Uterus (tissue), 4 donors: ENCODE measurements around the gene CHD3. TPM values are rescaled to one million over a fixed set of nuclear protein-coding genes. Genes with fewer than 3 reads are reported as not detected.

ENCODE experiments used
- DNase-seq, 2 donors: peaks; one replicate each; pipeline ENCODE4 v3.0.0-alpha.2; 2019 to 2020
- H3K27ac ChIP-seq, 2 donors: fragments of 200-600 bp; sonication (generic); 1 replicate in 1 of 2; 2 replicates in 1 of 2; pipeline ENCODE4 v1.5.1; 2016 to 2018
- H3K27me3 ChIP-seq, 2 donors: fragments of 200-600 bp; sonication (generic); one replicate each; pipeline ENCODE4 v1.5.1; 2018 to 2019; ENCODE audit warnings: control low read depth in 1 of 2
- H3K36me3 ChIP-seq, 2 donors: fragments of 200-600 bp; sonication (generic); one replicate each; pipeline ENCODE4 v1.5.1; 2019; ENCODE audit warnings: control low read depth in 1 of 2
- H3K4me1 ChIP-seq, 2 donors: fragments of 200-600 bp; sonication (generic); one replicate each; pipeline ENCODE4 v1.5.1; 2018 to 2019; ENCODE audit warnings: control low read depth in 1 of 2
- H3K4me3 ChIP-seq, 2 donors: fragments of 200-600 bp; sonication (generic); 1 replicate in 1 of 2; 2 replicates in 1 of 2; pipeline ENCODE4 v1.5.1; 2018 to 2019; ENCODE audit warnings: mild to moderate bottlenecking in 1 of 2
- H3K9me3 ChIP-seq, 2 donors: fragments of 200-600 bp; sonication (generic); one replicate each; pipeline ENCODE4 v1.5.1; 2019; ENCODE audit warnings: control low read depth in 1 of 2
- POLR2A ChIP-seq, 2 donors: fragments of 450-650 bp; IDR thresholded peaks; one replicate each; pipeline ENCODE4 v1.6.1; 2016; ENCODE audit warnings: antibody characterized with exemption in 2 of 2, mild to moderate bottlenecking in 1 of 2, moderate library complexity in 1 of 2
- intact Hi-C: fragments of 100-400 bp; cut with DNase I; formaldehyde crosslinking; loops from one replicate; pipeline ENCODE4 v1.15.1; 2023; ENCODE audit warnings: low total_unique reads
- total RNA-seq, 4 donors: library from RNA; depleted of rRNA in 3 of 4; stranded (reverse); fragments of >200 nt in 3 of 4; gene quantifications; one replicate each; pipeline versions ENCODE4 v1.1.0 to v1.2.4, GENCODE V29; 2014 to 2023
- TF ChIP-seq, protein P1 (sequence below), 4 experiments: fragments of 200-600 bp in 2 of 4; fragments of 450-650 bp in 2 of 4; sonication (generic) in 2 of 4; IDR thresholded peaks; one replicate each; pipeline ENCODE4 v1.5.1; 2016 to 2019; ENCODE audit warnings: antibody characterized with exemption in 4 of 4, mild to moderate bottlenecking in 2 of 4, moderate library complexity in 1 of 4
- donor health status: DM: yes; HTN: yes; CAD: no.

CHD3 gene
- total RNA-seq, 4 donors from 2014 or later = 81.0 to 165 (median 133) TPM

DNA sequence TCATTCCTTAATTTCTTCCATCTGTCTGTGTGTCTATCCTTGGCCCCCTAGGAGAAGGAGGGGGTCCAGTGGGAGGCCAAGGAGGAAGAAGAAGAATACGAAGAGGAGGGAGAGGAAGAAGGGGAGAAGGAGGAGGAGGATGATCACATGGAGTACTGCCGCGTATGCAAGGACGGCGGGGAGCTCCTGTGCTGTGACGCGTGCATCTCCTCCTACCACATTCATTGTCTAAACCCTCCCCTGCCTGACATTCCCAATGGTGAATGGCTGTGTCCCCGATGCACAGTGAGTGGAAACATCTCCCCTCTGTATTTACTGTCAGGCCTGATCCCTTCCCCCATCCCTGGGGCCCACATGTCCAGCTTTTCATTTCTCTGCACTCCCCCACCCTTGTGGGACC lies 6.3 kb downstream of the CHD3 start:
- no peak overlapping the region for H3K27ac ChIP-seq
- no peak for DNase-seq
- H3K27me3 ChIP-seq = no peaks in the 10 kb centered on the region
- no peaks in the 10 kb centered on the region for H3K9me3 ChIP-seq
- intact Hi-C loops = no loop called here
- TF ChIP-seq, protein P1, sequence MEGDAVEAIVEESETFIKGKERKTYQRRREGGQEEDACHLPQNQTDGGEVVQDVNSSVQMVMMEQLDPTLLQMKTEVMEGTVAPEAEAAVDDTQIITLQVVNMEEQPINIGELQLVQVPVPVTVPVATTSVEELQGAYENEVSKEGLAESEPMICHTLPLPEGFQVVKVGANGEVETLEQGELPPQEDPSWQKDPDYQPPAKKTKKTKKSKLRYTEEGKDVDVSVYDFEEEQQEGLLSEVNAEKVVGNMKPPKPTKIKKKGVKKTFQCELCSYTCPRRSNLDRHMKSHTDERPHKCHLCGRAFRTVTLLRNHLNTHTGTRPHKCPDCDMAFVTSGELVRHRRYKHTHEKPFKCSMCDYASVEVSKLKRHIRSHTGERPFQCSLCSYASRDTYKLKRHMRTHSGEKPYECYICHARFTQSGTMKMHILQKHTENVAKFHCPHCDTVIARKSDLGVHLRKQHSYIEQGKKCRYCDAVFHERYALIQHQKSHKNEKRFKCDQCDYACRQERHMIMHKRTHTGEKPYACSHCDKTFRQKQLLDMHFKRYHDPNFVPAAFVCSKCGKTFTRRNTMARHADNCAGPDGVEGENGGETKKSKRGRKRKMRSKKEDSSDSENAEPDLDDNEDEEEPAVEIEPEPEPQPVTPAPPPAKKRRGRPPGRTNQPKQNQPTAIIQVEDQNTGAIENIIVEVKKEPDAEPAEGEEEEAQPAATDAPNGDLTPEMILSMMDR (IDR thresholded peaks at IDR 0.05) = no peak
- no peak for TF ChIP-seq POLR2A (IDR thresholded peaks at IDR 0.05)
- no peaks in the 10 kb centered on the region for H3K36me3 ChIP-seq
- no peak overlapping the region for H3K4me3 ChIP-seq
- peaks cover 0 to 4% of the 10 kb centered on the region in 2 donors for H3K4me1 ChIP-seq

DNA sequence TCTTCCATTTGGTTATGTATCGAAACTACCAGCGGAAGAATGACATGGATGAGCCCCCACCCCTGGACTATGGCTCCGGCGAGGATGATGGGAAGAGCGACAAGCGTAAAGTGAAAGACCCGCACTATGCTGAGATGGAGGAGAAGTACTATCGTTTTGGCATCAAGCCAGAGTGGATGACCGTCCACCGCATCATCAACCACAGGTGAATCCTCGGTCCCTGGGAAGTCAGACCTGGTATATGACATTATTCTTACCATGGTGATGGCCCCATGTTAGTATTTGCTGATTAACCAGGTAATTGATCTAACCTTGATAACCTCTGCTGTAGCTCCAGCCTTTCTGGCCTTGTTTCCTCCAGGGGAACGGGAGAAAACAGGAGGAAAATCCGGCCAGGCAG lies 8.5 kb downstream of the CHD3 start:
- Histone ChIP-seq H3K9me3 (no peaks in the 10 kb centered on the region), H3K27ac (no peak overlapping the region), H3K4me1 (no peaks in the 10 kb centered on the region), H3K4me3 (no peak overlapping the region), H3K36me3 (no peaks in the 10 kb centered on the region), H3K27me3 (no peaks in the 10 kb centered on the region)
- TF ChIP-seq, protein P1 (IDR thresholded peaks at IDR 0.05) = no peak
- no peak for TF ChIP-seq POLR2A (IDR thresholded peaks at IDR 0.05)
- intact Hi-C loops = no loop called here
- no peak for DNase-seq

DNA sequence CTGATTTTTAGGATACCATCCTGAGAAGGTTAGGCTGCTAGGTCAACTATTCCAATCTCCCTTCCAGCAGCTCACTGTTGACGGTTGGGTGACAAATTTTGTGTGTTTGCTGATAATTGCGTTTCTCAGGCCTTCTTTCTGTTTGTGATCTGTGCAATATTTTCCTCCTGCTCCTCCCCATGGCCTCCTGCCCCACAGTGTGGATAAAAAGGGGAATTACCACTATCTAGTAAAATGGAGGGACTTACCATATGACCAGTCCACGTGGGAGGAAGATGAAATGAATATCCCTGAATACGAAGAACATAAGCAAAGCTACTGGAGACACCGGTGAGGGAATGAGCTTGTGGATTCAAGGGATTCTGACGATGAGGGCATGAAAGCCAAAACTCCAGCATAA lies 9.2 kb downstream of the CHD3 start:
- Histone ChIP-seq H3K27ac (no peak overlapping the region), H3K36me3 (no peaks in the 10 kb centered on the region), H3K4me1 (no peaks in the 10 kb centered on the region), H3K27me3 (no peaks in the 10 kb centered on the region), H3K9me3 (no peaks in the 10 kb centered on the region), H3K4me3 (no peak overlapping the region)
- DNase-seq = no peak
- intact Hi-C loops = no loop called here
- no peak for TF ChIP-seq POLR2A (IDR thresholded peaks at IDR 0.05)
- TF ChIP-seq, protein P1 (IDR thresholded peaks at IDR 0.05) = peak; percentile 24 to 69 (median 49)

DNA sequence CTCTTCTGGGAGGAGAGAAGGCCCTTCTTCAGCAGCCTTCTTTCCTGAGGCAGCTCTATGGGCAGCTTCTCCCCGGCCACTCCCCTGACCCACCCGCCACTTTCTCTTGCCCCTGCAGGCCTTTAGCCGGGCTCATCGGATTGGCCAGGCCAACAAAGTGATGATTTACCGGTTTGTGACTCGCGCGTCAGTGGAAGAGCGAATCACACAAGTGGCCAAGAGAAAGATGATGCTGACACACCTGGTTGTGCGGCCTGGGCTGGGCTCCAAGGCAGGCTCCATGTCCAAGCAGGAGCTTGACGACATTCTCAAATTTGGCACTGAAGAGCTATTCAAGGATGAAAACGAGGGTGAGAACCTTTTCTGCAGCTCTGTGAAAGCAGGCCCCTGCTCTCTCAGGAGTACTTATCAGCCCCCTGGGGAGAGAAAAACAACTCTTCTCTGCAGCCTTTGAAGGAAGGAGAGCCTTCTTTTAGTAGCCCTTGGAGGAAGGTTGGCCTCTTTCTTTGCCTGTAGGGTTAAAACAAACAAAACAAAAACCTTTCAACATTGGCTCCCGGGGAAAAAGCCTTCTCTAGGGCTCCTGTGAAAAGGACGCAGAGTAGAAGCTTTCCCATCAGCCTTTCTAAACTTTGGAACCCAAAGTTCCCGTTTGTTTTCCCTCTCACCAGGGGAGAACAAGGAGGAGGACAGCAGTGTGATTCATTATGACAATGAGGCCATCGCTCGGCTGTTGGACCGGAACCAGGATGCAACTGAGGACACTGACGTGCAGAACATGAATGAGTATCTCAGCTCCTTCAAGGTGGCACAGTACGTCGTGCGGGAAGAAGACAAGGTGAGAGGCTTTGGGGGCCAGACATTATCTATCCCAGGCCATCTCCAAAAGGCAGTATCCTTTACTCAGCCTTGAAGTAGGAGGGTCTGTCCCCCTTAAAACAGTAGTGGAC lies 14.8 kb downstream of the CHD3 start:
- Histone ChIP-seq H3K9me3 (no peaks in the 10 kb centered on the region), H3K27ac (no peak overlapping the region), H3K36me3 (no peaks in the 10 kb centered on the region), H3K4me1 (no peaks in the 10 kb centered on the region), H3K4me3 (no peak overlapping the region), H3K27me3 (no peaks in the 10 kb centered on the region)
- DNase-seq = no peak
- intact Hi-C loops = no loop called here
- no peak for TF ChIP-seq POLR2A (IDR thresholded peaks at IDR 0.05)
- TF ChIP-seq, protein P1 (IDR thresholded peaks at IDR 0.05) = no peak

DNA sequence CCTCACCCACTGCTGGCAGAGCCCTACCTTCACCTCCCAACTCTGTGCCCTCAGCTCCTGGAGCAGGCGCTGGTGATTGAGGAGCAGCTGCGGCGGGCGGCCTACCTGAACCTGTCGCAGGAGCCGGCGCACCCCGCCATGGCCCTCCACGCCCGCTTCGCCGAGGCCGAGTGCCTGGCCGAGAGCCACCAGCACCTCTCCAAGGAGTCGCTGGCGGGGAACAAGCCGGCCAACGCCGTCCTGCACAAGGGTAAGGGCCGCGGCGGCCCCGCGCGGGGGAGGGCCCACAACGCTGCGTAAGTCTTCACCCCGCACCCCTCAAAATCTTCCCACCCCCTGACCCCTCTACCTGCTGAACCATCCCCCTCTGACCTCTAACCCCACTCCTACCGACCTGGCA lies 20.5 kb downstream of the CHD3 start:
- no peaks in the 10 kb centered on the region for H3K27me3 ChIP-seq
- H3K9me3 ChIP-seq = no peaks in the 10 kb centered on the region
- no peak overlapping the region for H3K27ac ChIP-seq
- DNase-seq = no peak
- peaks cover 0 to under 1% of the 10 kb centered on the region in 2 donors for H3K4me1 ChIP-seq
- intact Hi-C loops = no loop called here
- H3K4me3 ChIP-seq = no peak overlapping the region
- H3K36me3 ChIP-seq = no peaks in the 10 kb centered on the region
- TF ChIP-seq, protein P1 (IDR thresholded peaks at IDR 0.05) = no peak
- no peak for TF ChIP-seq POLR2A (IDR thresholded peaks at IDR 0.05)
